ELF-1 (cell line): Measurements from ENCODE around the gene MISFA.

Experiments
- DNase-seq: peaks from one replicate; pipeline ENCODE4 v3.0.0-alpha.2; 2016; ENCODE audit warnings: low read depth, low spot score

MISFA gene

GRCh38 chr11:18617688-18618341 lies 18.2 kb downstream of the MISFA start:
- no peak for DNase-seq

- DNase-seq: no peak
Measured at GRCh38 chr11:18618342-18619025, 18.9 kb downstream of the MISFA start.

- no peak for DNase-seq
Measured at GRCh38 chr11:18623707-18624106, 24.1 kb downstream of the MISFA start.

GRCh38 chr11:18624161-18624560 lies 24.6 kb downstream of the MISFA start:
- no peak for DNase-seq

- DNase-seq: no peak
Measured at GRCh38 chr11:18632841-18633240, 33.3 kb downstream of the MISFA start.

GRCh38 chr11:18633256-18634139 lies 33.9 kb downstream of the MISFA start:
- DNase-seq: no peak

GRCh38 chr11:18634140-18635032 lies 34.8 kb downstream of the MISFA start, which contains the start of gene SPTY2D1:
SPTY2D1 (minus strand) TSS chr11:18634342; CDS start chr11:18634257, 85 bp downstream.
- DNase-seq: peak; percentile 99

GRCh38 chr11:18641677-18642076 lies 42.1 kb downstream of the MISFA start:
- no peak for DNase-seq

GRCh38 chr11:18643034-18643433 lies 43.4 kb downstream of the MISFA start:
- peak; percentile 24 for DNase-seq

GRCh38 chr11:18650353-18650752 lies 50.8 kb downstream of the MISFA start:
- DNase-seq: no peak

GRCh38 chr11:18650859-18651557 lies 51.4 kb downstream of the MISFA start:
- DNase-seq: peak; percentile 73
